ENCODE measurements around the gene ETFDH. TPM values are rescaled to one million over a fixed set of nuclear protein-coding genes. Genes with fewer than 3 reads are reported as not detected.
A peak's percentile ranks its signal among the peaks of the same experiment; 100 is the strongest.

Gene ETFDH
- total and polyA plus RNA-seq, 9 of the 15 experiments (the other 6 are each of a cell fraction or from before 2014, with no cell fraction given), result 14.6 to 33.6 (median 25.9) TPM

- TF ChIP-seq, protein P1, sequence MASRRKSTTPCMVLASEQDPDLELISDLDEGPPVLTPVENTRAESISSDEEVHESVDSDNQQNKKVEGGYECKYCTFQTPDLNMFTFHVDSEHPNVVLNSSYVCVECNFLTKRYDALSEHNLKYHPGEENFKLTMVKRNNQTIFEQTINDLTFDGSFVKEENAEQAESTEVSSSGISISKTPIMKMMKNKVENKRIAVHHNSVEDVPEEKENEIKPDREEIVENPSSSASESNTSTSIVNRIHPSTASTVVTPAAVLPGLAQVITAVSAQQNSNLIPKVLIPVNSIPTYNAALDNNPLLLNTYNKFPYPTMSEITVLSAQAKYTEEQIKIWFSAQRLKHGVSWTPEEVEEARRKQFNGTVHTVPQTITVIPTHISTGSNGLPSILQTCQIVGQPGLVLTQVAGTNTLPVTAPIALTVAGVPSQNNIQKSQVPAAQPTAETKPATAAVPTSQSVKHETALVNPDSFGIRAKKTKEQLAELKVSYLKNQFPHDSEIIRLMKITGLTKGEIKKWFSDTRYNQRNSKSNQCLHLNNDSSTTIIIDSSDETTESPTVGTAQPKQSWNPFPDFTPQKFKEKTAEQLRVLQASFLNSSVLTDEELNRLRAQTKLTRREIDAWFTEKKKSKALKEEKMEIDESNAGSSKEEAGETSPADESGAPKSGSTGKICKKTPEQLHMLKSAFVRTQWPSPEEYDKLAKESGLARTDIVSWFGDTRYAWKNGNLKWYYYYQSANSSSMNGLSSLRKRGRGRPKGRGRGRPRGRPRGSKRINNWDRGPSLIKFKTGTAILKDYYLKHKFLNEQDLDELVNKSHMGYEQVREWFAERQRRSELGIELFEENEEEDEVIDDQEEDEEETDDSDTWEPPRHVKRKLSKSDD (conservative IDR thresholded peaks at IDR 0.05; ENCODE audit: low read length), result no peak
- TF ChIP-seq, protein P2, sequence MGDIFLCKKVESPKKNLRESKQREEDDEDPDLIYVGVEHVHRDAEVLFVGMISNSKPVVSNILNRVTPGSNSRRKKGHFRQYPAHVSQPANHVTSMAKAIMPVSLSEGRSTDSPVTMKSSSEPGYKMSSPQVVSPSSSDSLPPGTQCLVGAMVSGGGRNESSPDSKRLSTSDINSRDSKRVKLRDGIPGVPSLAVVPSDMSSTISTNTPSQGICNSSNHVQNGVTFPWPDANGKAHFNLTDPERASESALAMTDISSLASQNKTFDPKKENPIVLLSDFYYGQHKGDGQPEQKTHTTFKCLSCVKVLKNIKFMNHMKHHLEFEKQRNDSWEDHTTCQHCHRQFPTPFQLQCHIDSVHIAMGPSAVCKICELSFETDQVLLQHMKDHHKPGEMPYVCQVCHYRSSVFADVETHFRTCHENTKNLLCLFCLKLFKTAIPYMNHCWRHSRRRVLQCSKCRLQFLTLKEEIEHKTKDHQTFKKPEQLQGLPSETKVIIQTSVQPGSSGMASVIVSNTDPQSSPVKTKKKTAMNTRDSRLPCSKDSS (IDR thresholded peaks at IDR 0.05; ENCODE audit: low read depth, partially characterized antibody), result no peak
- TF ChIP-seq PHF8 (IDR thresholded peaks at IDR 0.05; ENCODE audit: borderline replicate concordance, low read length) (peak; percentile 83), EHMT2 (IDR thresholded peaks at IDR 0.05) (no peak), KDM1A (IDR thresholded peaks at IDR 0.05) (no peak), GTF3C2 (IDR thresholded peaks at IDR 0.05; ENCODE audit: borderline replicate concordance, extremely low read depth, insufficient read length) (no peak), ZNF444 (CRISPR knock-in tag; IDR thresholded peaks at IDR 0.05) (no peak), CBX2 (IDR thresholded peaks at IDR 0.05; ENCODE audit: insufficient read depth, low read length, poor library complexity, severe bottlenecking) (no peak), RBM25 (IDR thresholded peaks at IDR 0.05; ENCODE audit: low read depth, low read length, severe bottlenecking) (no peak), MBD2 (IDR thresholded peaks at IDR 0.05; ENCODE audit: borderline replicate concordance, low read depth) (peak; percentile 76; the same call in 1 of the 2 replicates), DMBX1 (CRISPR knock-in tag; IDR thresholded peaks at IDR 0.05; ENCODE audit: borderline replicate concordance) (no peak), CHD4 (IDR thresholded peaks at IDR 0.05; ENCODE audit: insufficient read depth, insufficient replicate concordance, low read depth, low read length, poor library complexity, severe bottlenecking) (no peak), MEIS2 (IDR thresholded peaks at IDR 0.05; ENCODE audit: partially characterized antibody) (no peak), ZFP30 (CRISPR knock-in tag; IDR thresholded peaks at IDR 0.05; ENCODE audit: borderline replicate concordance) (no peak), HEY1 (CRISPR knock-in tag; IDR thresholded peaks at IDR 0.05; ENCODE audit: borderline replicate concordance) (0 out of 2 replicates have a peak, but pooled peaks have one; percentile 29), RBM17 (IDR thresholded peaks at IDR 0.05; ENCODE audit: borderline replicate concordance, low read depth, low read length) (no peak)
- TF ChIP-seq, protein P3, sequence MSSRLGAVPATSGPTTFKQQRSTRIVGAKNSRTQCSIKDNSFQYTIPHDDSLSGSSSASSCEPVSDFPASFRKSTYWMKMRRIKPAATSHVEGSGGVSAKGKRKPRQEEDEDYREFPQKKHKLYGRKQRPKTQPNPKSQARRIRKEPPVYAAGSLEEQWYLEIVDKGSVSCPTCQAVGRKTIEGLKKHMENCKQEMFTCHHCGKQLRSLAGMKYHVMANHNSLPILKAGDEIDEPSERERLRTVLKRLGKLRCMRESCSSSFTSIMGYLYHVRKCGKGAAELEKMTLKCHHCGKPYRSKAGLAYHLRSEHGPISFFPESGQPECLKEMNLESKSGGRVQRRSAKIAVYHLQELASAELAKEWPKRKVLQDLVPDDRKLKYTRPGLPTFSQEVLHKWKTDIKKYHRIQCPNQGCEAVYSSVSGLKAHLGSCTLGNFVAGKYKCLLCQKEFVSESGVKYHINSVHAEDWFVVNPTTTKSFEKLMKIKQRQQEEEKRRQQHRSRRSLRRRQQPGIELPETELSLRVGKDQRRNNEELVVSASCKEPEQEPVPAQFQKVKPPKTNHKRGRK (tag; IDR thresholded peaks at IDR 0.05), result no peak
These were observed 51.1 kb downstream of the ETFDH start, which contains the start of gene PPID (continued) for GRCh38 chr4:158722917-158723793.

Data from K562 (cell line).